Right kidney (tissue), 1 donor: ENCODE data around the gene SEL1L3.
A peak's percentile ranks its signal among the peaks of the same experiment; 100 is the strongest.

ENCODE experiments used
- DNase-seq: peaks from one replicate; pipeline ENCODE4 v3.0.0-alpha.2; 2016

The SEL1L3 gene

DNA sequence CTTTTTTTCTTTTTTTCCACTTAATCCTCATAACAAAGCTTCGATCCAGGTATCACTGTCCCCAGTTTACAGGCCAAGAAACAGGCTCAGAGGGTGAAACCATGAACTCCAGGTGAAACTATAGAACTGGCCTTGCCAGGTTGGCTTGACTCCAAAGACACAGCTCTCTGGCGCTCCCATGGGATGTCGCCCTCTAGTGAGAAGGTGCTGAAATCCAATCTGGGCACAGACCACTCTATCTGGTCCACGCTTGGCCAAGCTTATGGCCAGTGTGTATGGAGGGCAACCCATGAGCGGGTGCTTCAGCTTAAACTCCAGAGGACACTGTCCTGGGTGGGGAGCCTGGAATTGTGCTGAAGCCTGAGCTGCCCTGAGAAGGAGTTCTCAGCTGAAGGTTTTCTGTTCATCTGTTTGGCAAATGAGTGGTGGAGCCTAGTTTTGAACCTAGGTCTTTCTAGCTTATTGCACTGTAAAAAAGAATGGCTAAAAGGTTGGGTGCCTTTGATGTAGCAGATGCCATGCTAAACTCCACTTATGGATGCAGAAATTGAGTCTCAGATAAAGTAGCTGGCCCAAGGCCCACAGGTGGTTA is 70.5 kb downstream of the SEL1L3 start:
- DNase-seq = no peak

DNA sequence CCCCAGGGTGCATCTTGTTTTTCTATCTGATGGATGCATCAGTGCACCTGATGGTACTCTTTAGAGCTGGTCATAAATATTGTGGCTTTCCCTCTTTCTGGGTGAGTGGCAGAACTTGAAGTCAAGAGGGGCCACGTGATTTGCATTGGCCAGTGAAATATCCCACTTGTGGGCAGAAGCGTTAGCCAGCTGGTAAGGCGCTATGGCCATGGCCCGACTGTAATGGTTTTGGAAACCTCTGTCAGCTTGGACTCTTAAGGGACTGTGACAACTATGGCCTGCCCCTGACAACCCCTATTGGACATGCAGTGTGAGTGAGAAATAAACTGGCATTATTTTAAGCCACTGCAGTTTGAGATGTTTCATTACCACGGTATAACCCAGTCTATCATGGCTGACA is 72.8 kb downstream of the SEL1L3 start:
- no peak for DNase-seq

DNA sequence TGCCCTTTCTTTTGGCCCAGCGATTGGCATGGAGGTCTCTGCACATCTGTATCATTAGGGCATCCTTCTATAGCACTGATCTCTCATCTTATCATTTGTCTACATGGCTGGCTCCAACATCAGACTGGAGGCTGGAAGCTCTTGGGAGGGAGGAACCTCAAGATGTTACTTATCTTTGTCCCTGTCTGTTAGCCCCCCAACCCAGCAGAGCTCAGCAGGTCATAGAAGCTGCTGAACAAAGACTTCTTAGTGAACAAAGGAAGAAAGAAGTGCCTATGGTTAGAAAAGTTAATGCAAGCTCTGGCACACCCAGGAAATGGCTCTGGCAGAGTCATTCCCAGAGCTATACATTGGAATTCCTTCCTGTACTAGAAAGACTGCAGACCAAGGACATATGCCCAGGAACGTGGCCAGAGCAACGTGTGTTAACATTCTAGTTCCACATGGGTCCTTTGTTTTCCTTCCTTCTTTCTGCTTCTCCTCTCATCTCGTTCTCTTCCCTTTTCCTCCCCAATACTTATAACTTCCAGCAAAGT is 74.0 kb downstream of the SEL1L3 start:
- DNase-seq = no peak

DNA sequence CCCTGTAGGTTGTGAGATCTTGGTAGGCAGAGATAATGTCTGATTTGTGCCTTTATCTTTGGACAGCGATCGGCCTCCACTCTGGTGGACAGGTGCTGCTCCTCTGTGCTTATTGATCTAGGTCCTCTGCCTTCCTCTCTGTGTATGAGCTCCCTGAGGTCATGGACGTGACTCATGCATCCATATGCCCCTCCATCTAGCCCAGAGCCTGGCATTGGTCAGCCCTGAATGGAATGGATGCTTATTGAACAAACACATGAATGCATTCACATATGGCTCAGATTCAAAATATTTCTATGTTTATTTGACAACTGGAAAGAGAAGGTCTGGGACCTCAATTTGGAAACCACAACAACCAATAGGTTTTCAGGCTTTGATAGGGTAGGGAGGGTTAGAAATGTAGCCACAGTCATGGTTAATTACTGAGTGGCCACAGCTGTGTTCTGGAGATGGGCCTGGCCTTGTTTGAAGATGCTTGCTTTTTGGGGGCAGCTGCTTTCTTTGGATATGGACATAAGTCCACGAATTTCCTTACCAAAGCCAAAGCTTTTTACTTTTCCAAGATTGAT is 76.2 kb downstream of the SEL1L3 start:
- no peak for DNase-seq

DNA sequence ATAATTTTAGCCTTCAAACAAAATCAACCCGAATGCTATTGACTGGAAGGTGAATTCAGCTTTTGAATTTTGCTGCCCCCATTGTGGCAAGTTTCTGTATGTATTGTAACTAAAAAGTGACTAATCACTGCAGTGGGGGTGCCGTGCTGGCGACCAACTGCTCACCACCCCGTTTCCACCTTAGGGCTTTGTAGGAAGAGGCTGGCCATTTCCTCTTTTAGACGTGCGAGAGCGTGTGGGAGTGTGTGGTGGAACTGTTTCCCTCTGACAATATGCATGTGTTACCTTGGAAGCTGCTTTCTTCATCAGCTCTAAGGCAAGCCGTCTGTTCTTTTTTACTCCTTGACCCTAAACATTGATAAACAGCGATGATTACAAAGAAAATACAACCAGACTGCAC is 78.8 kb downstream of the SEL1L3 start:
- DNase-seq = no peak

DNA sequence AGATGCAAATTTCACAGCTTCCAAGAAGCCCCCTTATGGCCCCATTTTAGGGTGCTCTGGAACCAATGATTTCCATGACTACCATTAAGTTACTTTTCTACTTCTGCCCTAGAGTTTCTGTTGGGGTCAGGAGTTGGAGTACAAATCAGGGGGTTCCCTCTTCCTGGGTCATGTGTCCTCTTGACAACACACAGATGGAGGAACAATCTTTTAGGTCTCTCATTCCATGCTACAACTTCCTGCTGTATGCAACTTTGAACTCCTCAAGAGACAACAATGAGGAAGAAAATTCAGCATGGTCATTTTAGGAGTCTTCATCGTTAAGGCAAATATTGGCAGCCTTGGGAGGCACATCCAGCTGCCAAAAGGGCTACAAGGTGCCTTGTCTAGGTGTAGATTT is 79.7 kb downstream of the SEL1L3 start:
- no peak for DNase-seq

DNA sequence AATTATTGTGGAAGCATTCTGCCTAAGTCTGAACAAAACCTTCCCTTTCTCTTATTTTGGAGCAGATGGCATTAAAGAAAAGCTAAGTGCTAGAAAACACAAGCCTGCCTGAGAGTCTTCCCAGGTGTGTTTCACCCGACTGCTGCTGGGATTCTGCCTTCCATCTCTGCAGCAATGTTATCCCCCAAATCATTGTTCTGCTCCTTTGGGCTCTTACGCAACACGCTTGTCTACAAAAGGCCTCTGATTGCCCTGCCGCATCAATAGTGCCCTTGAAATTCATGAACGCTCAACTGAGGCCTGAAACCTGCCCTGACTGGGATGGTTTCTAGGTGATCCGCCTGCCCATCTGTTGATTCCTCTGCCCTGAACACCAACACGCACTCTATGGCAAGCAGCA is 80.3 kb downstream of the SEL1L3 start:
- no peak for DNase-seq

DNA sequence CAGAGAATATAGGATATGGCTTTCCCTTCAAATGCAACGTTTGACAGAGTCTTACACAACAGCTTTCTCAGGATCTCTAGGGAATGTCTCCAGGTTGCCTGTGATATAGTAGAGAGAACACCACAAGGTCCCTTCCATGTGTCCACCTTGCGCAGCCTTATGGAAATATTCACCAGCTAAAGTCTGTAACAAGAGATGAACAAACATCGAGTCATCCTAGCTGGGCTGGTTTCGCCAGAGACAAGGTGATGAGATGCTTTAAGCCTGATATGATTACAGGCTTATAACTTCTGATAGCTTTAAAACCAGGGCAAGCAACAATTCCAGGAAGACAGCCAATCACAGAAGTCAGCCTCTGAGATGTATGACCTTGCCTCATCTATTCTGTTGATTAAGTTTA is 83.8 kb downstream of the SEL1L3 start:
- no peak for DNase-seq

DNA sequence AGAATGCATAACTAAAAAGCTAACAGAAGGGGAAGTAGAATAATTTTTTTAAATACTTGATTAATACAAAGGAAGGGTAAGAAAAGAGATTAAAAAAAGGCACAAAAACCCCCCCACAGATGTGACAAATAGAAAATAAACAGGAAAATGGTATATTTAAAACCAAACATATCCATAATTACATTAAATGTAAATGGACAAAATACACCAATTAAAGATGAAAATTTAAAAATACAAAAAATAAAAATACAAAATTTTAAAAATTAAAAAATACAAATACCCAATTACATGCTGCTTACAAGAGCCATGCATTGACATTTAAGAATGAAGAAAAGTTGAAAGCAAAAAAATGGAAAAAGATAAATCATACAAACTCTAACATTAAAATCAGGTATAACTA is 86.0 kb downstream of the SEL1L3 start:
- DNase-seq = no peak

DNA sequence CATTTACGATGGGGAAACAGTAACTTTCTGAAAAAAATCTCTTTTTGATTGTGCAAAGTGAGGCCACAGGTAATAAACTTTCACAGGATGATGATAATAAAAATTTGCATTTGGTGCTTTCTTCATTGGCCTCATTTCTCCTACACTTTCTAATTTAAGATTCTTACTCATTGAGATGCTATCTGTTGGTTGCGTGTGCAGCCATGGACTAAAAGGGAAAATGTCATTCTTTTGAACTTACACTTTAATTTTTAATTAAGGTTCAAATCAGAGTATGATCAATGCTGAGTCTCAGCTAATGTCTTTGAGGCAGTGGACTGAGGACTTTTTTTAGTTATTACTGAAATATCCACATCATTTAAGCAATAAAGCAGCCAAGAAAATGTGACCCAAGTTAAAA is 87.6 kb downstream of the SEL1L3 start:
- no peak for DNase-seq

DNA sequence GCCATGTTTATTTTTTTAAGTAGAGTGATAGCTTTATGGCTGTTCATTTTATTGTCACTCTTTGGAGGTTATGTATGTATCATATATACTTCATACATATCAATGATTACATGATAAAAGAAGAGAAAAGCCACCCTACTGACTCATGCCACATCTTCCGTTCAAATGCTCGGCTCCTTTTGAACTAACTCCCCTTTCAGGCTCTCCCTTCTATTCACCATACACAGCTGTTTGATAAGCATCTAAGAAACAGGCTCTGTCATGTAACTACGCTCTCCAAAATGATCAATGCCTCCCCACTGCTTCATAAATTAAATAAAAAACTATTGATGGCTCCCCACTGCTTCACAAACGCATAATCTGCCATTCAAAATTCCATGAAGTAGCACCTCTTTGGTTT is 89.4 kb downstream of the SEL1L3 start:
- DNase-seq = no peak

DNA sequence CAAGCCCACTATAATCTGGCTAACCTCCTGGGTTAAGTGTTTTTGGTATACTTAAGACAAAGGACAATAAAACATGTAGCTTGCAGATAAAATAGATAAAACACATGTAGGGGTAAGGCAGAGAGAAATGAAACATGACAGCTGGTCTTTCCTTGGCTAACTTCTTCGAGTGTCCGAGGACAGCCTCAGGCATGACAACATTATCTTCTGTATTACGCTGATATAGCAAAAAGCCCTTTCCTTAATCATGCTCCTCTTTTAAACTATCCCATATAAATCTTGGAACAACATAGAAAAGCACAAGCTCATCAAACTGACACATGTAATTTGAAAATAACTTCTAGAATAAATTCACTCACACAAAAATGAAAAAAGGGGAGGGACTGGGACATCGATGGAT is 91.1 kb downstream of the SEL1L3 start:
- no peak for DNase-seq

DNA sequence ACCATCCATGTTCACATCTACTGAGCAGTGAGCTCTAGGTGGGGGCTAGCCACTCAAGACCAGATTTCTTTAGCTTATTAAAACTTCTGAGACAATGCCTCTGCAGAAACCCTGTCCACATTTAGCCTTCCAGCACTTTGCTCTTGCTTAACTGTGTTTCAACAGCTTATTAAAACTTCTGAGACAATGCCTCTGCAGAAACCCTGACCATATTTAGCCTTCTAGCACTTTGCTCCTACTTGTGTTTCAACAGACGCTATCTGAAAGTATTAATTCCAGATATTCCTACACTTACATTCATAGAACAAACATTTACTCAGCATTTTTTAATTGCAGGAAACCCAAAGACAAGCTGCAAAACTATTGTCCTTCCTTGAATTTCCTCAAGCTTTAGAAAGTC is 91.9 kb downstream of the SEL1L3 start:
- DNase-seq = no peak

DNA sequence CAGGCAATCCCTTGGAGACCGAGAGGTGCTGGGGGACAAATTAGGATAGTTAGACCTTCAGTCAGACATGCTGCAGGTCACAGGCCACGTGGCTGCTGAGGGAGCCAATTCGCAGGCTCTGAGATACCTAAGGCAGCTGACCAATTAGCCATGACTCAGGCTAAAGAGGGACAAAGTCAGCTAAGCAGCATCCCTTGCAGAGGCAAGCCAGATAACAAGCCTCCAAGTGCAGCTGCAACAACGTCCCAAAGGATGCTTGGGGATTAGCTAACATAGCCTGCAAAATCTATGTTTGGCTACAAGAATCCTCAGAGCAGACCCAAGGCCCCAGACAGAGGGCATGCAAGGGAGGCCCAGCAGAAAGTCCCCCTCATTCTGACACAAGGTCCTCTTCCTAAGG is 93.5 kb downstream of the SEL1L3 start:
- no peak for DNase-seq

DNA sequence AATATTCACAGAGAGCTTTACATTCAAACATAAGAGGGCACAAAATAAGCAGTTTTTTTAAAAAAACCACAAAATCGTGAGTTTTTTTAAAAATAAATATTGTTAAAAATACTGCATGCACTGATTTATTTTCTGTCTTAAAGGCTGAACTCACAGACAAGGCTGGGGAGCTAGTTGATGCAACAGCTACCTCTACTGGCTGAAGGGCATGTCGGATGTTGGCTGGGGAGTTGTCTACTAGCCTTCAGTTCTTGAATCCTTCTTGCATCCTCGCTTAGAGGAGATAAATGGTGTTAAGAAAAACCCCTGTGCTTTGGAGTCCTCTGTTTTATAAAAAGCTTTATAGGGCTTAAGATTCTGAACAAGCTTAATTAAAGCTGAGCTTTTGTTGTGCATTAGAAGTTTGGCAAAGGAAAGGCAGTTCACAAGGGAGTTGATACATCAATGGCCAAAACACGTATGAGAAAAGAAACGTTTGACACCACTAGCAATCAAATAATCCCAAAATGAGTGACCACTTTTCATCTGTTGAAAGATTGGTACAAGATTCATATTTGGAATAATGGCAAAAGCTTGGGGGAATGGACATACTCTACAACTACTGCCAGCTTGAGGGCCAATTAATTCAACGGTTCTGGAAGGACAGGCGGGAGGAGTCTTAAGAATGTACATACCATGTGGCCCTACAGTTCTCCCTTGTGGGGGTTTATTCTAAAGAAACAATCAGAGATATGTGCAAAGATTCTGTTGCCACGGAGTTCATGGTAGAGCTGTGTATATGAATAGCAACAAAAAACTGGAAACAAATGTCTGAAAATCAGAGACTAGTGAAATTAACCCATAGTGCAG is 94.7 kb downstream of the SEL1L3 start:
- peak; percentile 33 for DNase-seq

DNA sequence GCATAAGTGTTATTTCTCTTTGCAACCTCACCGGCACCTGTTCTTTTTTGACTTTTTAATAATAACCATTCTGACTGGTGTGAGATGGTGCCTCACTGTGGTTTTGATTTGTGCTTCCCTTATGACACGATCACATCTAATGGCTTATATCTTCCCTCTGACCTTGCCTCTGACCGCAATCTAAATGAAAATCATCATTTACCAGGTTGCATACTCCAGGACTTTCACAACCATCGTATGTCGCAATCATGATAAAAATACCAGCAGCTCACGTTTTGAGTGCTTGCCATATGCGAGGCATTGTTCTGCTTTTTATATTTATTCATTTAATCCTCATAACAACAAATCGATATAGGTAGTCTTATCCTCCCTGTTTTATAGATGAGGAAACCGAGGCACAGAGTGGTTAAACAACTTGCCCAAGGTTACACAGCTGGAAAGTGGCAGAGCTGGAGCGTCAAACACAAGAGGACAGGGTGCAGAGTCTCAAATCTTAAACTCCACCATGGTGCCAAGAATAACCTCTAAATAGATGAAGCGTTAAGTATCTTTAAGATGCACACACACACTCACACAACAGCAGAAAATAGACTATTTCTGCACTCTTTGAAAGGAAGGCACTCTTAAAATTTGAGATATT is 102.2 kb downstream of the SEL1L3 start:
- DNase-seq = no peak

DNA sequence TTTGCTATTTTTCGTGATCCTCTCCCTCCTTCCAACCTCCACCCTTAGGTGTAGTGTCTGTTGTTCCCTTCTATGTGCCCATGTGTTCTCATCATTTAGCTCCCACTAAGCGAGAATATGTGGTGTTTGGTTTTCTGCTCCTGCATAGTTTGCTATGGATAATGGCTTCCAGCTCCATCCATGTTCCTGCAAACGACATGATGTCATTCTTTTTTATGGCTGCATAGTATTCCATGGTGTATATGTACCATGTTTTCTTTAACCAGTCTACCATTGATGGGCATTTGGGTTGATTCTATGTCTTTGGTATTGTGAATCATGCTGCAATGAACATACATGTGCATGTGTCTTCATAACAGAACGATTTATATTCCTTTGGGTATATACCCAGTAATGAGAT is 102.7 kb downstream of the SEL1L3 start:
- no peak for DNase-seq

DNA sequence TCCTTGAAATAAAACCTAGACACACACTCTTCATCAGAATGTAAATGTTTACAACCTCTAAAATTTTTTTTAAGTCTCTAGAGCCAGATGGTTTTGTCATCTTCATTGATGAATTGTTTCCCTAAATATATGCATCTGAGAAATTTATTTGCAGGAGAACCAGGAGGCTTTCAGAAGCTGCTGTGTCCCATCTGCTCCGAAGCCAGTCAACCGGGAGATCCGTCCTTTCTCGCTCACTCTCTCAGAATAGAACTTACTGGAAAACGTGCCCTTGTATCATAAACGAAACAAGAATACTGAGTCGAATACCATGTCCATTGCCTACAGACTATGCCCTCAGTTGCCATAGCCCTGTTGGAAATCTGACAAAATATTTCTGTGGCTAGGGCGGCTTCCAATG is 103.7 kb downstream of the SEL1L3 start:
- DNase-seq = no peak

DNA sequence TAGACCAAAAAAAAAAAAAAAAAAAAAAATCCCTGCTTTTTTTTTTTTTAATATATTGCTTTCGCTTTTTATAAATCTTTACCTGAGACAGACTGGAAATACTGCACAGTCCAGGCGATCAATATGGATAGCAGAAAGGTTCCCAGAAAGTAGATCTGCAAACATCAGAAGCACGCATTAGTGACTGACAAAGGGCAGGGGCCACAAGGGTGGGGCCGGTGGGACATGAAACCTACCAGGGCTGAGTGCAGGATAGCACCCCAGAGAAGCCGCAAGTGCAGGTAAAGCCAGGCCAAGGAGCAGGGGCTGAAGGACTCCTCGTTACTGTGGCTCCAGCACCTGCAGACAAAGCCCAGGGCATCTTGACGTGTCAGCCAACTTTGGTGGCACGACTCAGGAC is 105.3 kb downstream of the SEL1L3 start:
- DNase-seq = no peak

DNA sequence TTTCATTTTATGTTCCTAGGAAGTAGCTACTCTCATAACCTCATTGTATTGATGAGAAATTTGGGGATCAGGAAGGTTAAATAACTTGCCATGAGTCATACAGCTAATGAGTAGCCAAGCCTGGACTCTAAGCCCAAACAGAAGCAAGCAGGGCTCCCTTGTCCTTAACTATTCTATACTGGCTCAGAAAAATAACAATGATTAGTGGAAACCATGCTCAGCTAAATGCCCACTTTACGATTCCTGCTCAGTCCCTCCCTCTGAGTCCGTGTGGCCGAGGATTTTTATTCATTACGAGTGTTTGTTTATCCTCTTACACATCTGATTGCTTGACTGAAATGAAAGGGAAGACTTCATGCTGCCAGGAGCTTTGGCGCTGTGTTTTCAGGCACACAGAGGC is 106.3 kb downstream of the SEL1L3 start:
- DNase-seq = no peak

DNA sequence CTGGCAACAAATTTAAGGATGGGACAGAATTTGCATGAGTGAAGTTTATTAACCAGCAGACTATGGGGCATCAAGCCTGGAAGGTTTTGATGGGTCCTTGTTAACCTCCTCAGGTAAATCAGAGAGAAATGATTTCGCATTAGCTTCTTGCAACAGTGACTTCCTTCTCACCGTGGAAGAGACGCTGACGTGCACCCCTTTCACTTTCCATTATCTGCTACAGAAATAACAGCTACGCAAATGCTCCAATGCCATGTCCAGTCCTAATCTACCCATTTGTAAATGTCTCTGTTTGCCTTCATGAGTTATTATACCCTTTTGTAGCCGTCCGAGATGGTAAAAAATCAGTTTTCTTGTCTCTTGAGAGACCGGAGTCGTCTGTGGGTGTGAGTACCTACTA is 106.9 kb downstream of the SEL1L3 start:
- DNase-seq = no peak

DNA sequence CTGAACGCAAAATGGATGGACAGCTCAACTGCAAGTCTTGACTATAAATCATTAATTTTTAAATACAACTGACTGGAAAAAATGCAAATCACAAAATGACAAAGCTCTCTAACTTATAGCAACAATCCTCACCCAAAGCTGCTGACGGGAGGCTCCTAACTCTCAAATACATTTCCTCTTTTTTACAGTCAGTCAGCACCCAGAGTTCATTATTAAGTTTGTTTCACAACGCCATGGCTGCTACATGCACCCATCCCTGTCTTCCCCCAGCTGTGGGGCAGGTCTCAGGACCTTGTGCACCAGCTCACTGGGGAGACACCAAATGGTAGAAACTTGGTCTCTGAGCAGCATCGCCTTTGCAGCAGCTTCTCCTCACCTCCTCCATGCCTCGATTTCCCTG is 109.5 kb downstream of the SEL1L3 start:
- no peak for DNase-seq

DNA sequence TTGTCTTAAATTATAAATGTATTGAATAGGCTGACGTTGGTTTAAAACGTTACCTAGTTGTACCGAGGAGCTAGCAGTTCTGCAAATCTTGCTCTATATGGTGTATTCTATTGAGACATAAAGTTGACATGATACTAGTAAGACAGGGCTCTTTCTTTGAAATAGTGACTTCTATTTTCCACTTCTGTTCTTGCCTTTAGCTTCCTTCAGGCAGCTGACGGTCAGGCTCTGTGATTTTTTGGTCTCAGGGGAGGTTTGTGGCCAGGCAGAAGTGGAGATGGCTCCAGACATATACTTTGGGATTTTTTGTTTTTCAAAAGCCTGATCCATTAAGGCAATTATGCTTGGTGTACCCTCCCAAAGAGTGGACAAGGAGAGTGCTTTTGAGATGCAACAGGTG is 111.9 kb downstream of the SEL1L3 start:
- no peak for DNase-seq
